Adipocyte (in vitro differentiated cells): ENCODE data around the gene OR5K2.

Source experiments
- DNase-seq: peaks from one replicate; pipeline ENCODE4 v3.0.0-alpha.2; 2015; ENCODE audit warnings: low read depth
- H3K27me3 ChIP-seq: replicated peaks from 2 replicates; pipeline ENCODE4 v1.7.0; 2013; ENCODE audit warnings: mild to moderate bottlenecking, low read length, moderate library complexity; ENCODE audit not compliant: control insufficient read depth, insufficient read depth
- H3K36me3 ChIP-seq: 2 replicates; pipeline ENCODE4 v1.7.0; 2013; ENCODE audit warnings: low read length, mild to moderate bottlenecking, moderate library complexity; ENCODE audit not compliant: control insufficient read depth, insufficient read depth, severe bottlenecking
- H3K4me1 ChIP-seq: 2 replicates; pipeline ENCODE4 v1.7.0; 2013; ENCODE audit warnings: mild to moderate bottlenecking, low read length, moderate library complexity; ENCODE audit not compliant: control insufficient read depth, insufficient read depth
- H3K4me3 ChIP-seq: 2 replicates; pipeline ENCODE4 v1.7.0; 2013; ENCODE audit warnings: mild to moderate bottlenecking, low read length, moderate library complexity
- H3K9ac ChIP-seq: 2 replicates; pipeline ENCODE4 v1.7.0; 2013; ENCODE audit warnings: mild to moderate bottlenecking, low read length, moderate library complexity
- H3K9me3 ChIP-seq: 2 replicates; pipeline ENCODE4 v1.7.0; 2013; ENCODE audit warnings: mild to moderate bottlenecking, low read length, moderate library complexity; ENCODE audit not compliant: control insufficient read depth

Gene OR5K2

GRCh38 chr3:98497381-98497780, at the start of gene OR5K2:
Gene OR5K2 (plus strand): TSS chr3:98497681. CDS start chr3:98497681, 0 bp downstream.
- Histone ChIP-seq H3K36me3 (no peaks in the 10 kb centered on the region), H3K27me3 (no peaks in the 10 kb centered on the region), H3K4me3 (no peak within 1 kb of the TSS), H3K9ac (no peak within 1 kb of the TSS), H3K4me1 (no peaks in the 10 kb centered on the region), H3K9me3 (no peaks in the 10 kb centered on the region)
- no peak for DNase-seq

- no peaks in the 10 kb centered on the region for H3K4me1 ChIP-seq
- no peaks in the 10 kb centered on the region for H3K36me3 ChIP-seq
- no peak for DNase-seq
- no peak overlapping the region for H3K4me3 ChIP-seq
- H3K9me3 ChIP-seq: no peaks in the 10 kb centered on the region
- H3K27me3 ChIP-seq: no peaks in the 10 kb centered on the region
- no peak overlapping the region for H3K9ac ChIP-seq
Measured at GRCh38 chr3:98449606-98450193, 47.8 kb upstream of the OR5K2 start.

GRCh38 chr3:98450372-98450771, 47.1 kb upstream of the OR5K2 start:
- DNase-seq: no peak
- no peak overlapping the region for H3K9ac ChIP-seq

GRCh38 chr3:98453827-98454226, 43.7 kb upstream of the OR5K2 start:
- Histone ChIP-seq H3K4me1 (no peaks in the 10 kb centered on the region), H3K9ac (no peak overlapping the region), H3K27me3 (no peaks in the 10 kb centered on the region), H3K36me3 (no peaks in the 10 kb centered on the region), H3K9me3 (no peaks in the 10 kb centered on the region), H3K4me3 (no peak overlapping the region)
- no peak for DNase-seq

More at GRCh38 chr3:98450372-98450771, 47.1 kb upstream of the OR5K2 start:
- H3K36me3 ChIP-seq: no peaks in the 10 kb centered on the region
- no peaks in the 10 kb centered on the region for H3K9me3 ChIP-seq
- H3K27me3 ChIP-seq: no peaks in the 10 kb centered on the region
- no peaks in the 10 kb centered on the region for H3K4me1 ChIP-seq
- H3K4me3 ChIP-seq: no peak overlapping the region

GRCh38 chr3:98454929-98455328, 42.6 kb upstream of the OR5K2 start:
- Histone ChIP-seq H3K4me3 (no peak overlapping the region), H3K36me3 (no peaks in the 10 kb centered on the region), H3K9ac (no peak overlapping the region), H3K27me3 (no peaks in the 10 kb centered on the region), H3K9me3 (no peaks in the 10 kb centered on the region), H3K4me1 (no peaks in the 10 kb centered on the region)
- DNase-seq: no peak

- Histone ChIP-seq H3K9me3 (no peaks in the 10 kb centered on the region), H3K36me3 (no peaks in the 10 kb centered on the region), H3K27me3 (no peaks in the 10 kb centered on the region), H3K4me1 (no peaks in the 10 kb centered on the region), H3K9ac (no peak overlapping the region), H3K4me3 (no peak overlapping the region)
- no peak for DNase-seq
Measured at GRCh38 chr3:98457543-98457942, 39.9 kb upstream of the OR5K2 start.

GRCh38 chr3:98460220-98460619, 37.3 kb upstream of the OR5K2 start:
- Histone ChIP-seq H3K36me3 (no peaks in the 10 kb centered on the region), H3K27me3 (no peaks in the 10 kb centered on the region), H3K9ac (no peak overlapping the region), H3K4me1 (no peaks in the 10 kb centered on the region), H3K9me3 (no peaks in the 10 kb centered on the region), H3K4me3 (no peak overlapping the region)
- DNase-seq: no peak

- no peaks in the 10 kb centered on the region for H3K36me3 ChIP-seq
- H3K27me3 ChIP-seq: no peaks in the 10 kb centered on the region
- DNase-seq: no peak
- no peak within 1 kb of the TSS for H3K9ac ChIP-seq
- no peaks in the 10 kb centered on the region for H3K4me1 ChIP-seq
- H3K9me3 ChIP-seq: no peaks in the 10 kb centered on the region
- H3K4me3 ChIP-seq: no peak within 1 kb of the TSS
Measured at GRCh38 chr3:98462901-98463300, 34.6 kb upstream of the OR5K2 start, which contains the start of gene OR5K1. Gene OR5K1 (plus strand): TSS chr3:98463201. CDS start chr3:98469577, 6,376 bp downstream.

GRCh38 chr3:98482717-98483482, 14.6 kb upstream of the OR5K2 start:
- no peak overlapping the region for H3K4me3 ChIP-seq
- no peaks in the 10 kb centered on the region for H3K4me1 ChIP-seq
- DNase-seq: no peak
- H3K27me3 ChIP-seq: no peaks in the 10 kb centered on the region
- H3K9me3 ChIP-seq: peaks cover 15% of the 10 kb centered on the region
- no peaks in the 10 kb centered on the region for H3K36me3 ChIP-seq
- no peak overlapping the region for H3K9ac ChIP-seq

- Histone ChIP-seq H3K4me1 (no peaks in the 10 kb centered on the region), H3K27me3 (no peaks in the 10 kb centered on the region)
Measured at GRCh38 chr3:98483626-98484025, 13.9 kb upstream of the OR5K2 start.

GRCh38 chr3:98500019-98500418, 2.5 kb downstream of the OR5K2 start:
- Histone ChIP-seq H3K36me3 (no peaks in the 10 kb centered on the region), H3K9me3 (no peaks in the 10 kb centered on the region), H3K9ac (no peak overlapping the region), H3K4me3 (no peak overlapping the region), H3K27me3 (no peaks in the 10 kb centered on the region), H3K4me1 (peaks cover 5% of the 10 kb centered on the region)
- DNase-seq: no peak

More at GRCh38 chr3:98483626-98484025, 13.9 kb upstream of the OR5K2 start:
- H3K36me3 ChIP-seq: no peaks in the 10 kb centered on the region
- no peak for DNase-seq
- peaks cover 18% of the 10 kb centered on the region for H3K9me3 ChIP-seq
- no peak overlapping the region for H3K4me3 ChIP-seq
- H3K9ac ChIP-seq: no peak overlapping the region
